Measurements from ENCODE around the gene IL16.

- TF ChIP-seq, protein P1, sequence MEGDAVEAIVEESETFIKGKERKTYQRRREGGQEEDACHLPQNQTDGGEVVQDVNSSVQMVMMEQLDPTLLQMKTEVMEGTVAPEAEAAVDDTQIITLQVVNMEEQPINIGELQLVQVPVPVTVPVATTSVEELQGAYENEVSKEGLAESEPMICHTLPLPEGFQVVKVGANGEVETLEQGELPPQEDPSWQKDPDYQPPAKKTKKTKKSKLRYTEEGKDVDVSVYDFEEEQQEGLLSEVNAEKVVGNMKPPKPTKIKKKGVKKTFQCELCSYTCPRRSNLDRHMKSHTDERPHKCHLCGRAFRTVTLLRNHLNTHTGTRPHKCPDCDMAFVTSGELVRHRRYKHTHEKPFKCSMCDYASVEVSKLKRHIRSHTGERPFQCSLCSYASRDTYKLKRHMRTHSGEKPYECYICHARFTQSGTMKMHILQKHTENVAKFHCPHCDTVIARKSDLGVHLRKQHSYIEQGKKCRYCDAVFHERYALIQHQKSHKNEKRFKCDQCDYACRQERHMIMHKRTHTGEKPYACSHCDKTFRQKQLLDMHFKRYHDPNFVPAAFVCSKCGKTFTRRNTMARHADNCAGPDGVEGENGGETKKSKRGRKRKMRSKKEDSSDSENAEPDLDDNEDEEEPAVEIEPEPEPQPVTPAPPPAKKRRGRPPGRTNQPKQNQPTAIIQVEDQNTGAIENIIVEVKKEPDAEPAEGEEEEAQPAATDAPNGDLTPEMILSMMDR (optimal IDR thresholded peaks at IDR 0.05 in 1 of 3, IDR thresholded peaks at IDR 0.05 in 1 of 3, conservative IDR thresholded peaks at IDR 0.05 in 1 of 3; ENCODE audit: extremely low read depth in 1 of 3, insufficient read depth in 2 of 3, low read length in 3 of 3): no peak
- TF ChIP-seq EZH2 (IDR thresholded peaks at IDR 0.05; ENCODE audit: low read length): no peak
Measured at GRCh38 chr15:81274255-81274654, 77.6 kb downstream of the IL16 start.

Data from keratinocyte (primary cell).